H7 (cell line): ENCODE data around the gene C4orf50. TPM values are rescaled to one million over a fixed set of nuclear protein-coding genes. Genes with fewer than 3 reads are reported as not detected.
"Not testable (repeated sequence)": the region's sequence is repeated elsewhere in the genome, so short reads cannot be mapped to it uniquely, and the experiment has no call there.

Experiments
- DNase-seq: peaks from one replicate; pipeline ENCODE4 v3.0.0; 2012
- H3K27me3 ChIP-seq: 2 replicates; pipeline ENCODE4 v1.6.0; 2011; ENCODE audit warnings: mild to moderate bottlenecking, low read length; ENCODE audit not compliant: control insufficient read depth, insufficient read depth
- H3K36me3 ChIP-seq: replicated peaks from 2 replicates; pipeline ENCODE4 v1.5.1; 2011; ENCODE audit warnings: low read length; ENCODE audit not compliant: control insufficient read depth, insufficient read depth
- H3K4me3 ChIP-seq: 2 replicates; pipeline ENCODE4 v1.5.1; 2011; ENCODE audit warnings: low read depth, mild to moderate bottlenecking, control low read depth, low read length, moderate library complexity; ENCODE audit not compliant: insufficient read depth
- total RNA-seq: library from RNA; depleted of rRNA; stranded (reverse); fragments of >200 nt; shearing (Covaris generic); gene quantifications from 2 replicates; pipeline ENCODE4 v1.2.3, GENCODE V29; 2014

Gene C4orf50
- total RNA-seq, 1 experiment from 2014 or later = 0.10 TPM

- no peak overlapping the region for H3K4me3 ChIP-seq
- peaks cover 2% of the 10 kb centered on the region; the same call in 1 of the 2 replicates for H3K27me3 ChIP-seq
- no peak for DNase-seq
- no peaks in the 10 kb centered on the region for H3K36me3 ChIP-seq
Observed at GRCh38 chr4:5954056-5954760, 64.0 kb downstream of the C4orf50 start.

- peaks cover 2% of the 10 kb centered on the region; the same call in 1 of the 2 replicates for H3K27me3 ChIP-seq
- no peak for DNase-seq
Observed at GRCh38 chr4:5952975-5953951, 65.0 kb downstream of the C4orf50 start.

GRCh38 chr4:5952286-5952974 lies 65.8 kb downstream of the C4orf50 start:
- Histone ChIP-seq H3K36me3 (no peaks in the 10 kb centered on the region), H3K4me3 (no peak overlapping the region), H3K27me3 (peaks cover 2% of the 10 kb centered on the region; the same call in 1 of the 2 replicates)
- DNase-seq = no peak

More at GRCh38 chr4:5952975-5953951, 65.0 kb downstream of the C4orf50 start:
- no peak overlapping the region for H3K4me3 ChIP-seq
- H3K36me3 ChIP-seq = no peaks in the 10 kb centered on the region

- H3K4me3 ChIP-seq, H3K27me3 ChIP-seq, H3K36me3 ChIP-seq, DNase-seq: not testable (repeated sequence)
Observed at GRCh38 chr4:5946653-5947052, 71.6 kb downstream of the C4orf50 start.

- H3K36me3 ChIP-seq = no peaks in the 10 kb centered on the region
- no peak overlapping the region for H3K4me3 ChIP-seq
- no peaks in the 10 kb centered on the region; the same call in 1 of the 2 replicates for H3K27me3 ChIP-seq
- no peak for DNase-seq
Observed at GRCh38 chr4:5945936-5946335, 72.3 kb downstream of the C4orf50 start.

GRCh38 chr4:5945171-5945570 lies 73.1 kb downstream of the C4orf50 start:
- Histone ChIP-seq H3K36me3 (no peaks in the 10 kb centered on the region), H3K27me3 (no peaks in the 10 kb centered on the region; the same call in 1 of the 2 replicates), H3K4me3 (no peak overlapping the region)
- DNase-seq = no peak

- no peaks in the 10 kb centered on the region; the same call in 1 of the 2 replicates for H3K27me3 ChIP-seq
- no peaks in the 10 kb centered on the region for H3K36me3 ChIP-seq
- DNase-seq = no peak
- H3K4me3 ChIP-seq = no peak overlapping the region
Observed at GRCh38 chr4:5943561-5943960, 74.7 kb downstream of the C4orf50 start.

GRCh38 chr4:5942947-5943346 lies 75.3 kb downstream of the C4orf50 start:
- Histone ChIP-seq H3K36me3 (no peaks in the 10 kb centered on the region), H3K27me3 (no peaks in the 10 kb centered on the region; the same call in 1 of the 2 replicates), H3K4me3 (no peak overlapping the region)
- DNase-seq = no peak

GRCh38 chr4:5941601-5942000 lies 76.6 kb downstream of the C4orf50 start:
- DNase-seq = no peak
- Histone ChIP-seq H3K36me3 (no peaks in the 10 kb centered on the region), H3K27me3 (no peaks in the 10 kb centered on the region), H3K4me3 (no peak overlapping the region)

- H3K4me3 ChIP-seq = no peak overlapping the region
- no peaks in the 10 kb centered on the region for H3K27me3 ChIP-seq
- DNase-seq = no peak
- H3K36me3 ChIP-seq = no peaks in the 10 kb centered on the region
Observed at GRCh38 chr4:5940470-5941203, 77.6 kb downstream of the C4orf50 start.

- Histone ChIP-seq H3K27me3 (no peaks in the 10 kb centered on the region; the same call in none of the 2 replicates), H3K36me3 (no peaks in the 10 kb centered on the region), H3K4me3 (no peak overlapping the region)
- no peak for DNase-seq
Observed at GRCh38 chr4:5933996-5934831, 84.0 kb downstream of the C4orf50 start.

GRCh38 chr4:5933116-5933515 lies 85.1 kb downstream of the C4orf50 start:
- Histone ChIP-seq H3K4me3 (no peak overlapping the region), H3K36me3 (no peaks in the 10 kb centered on the region), H3K27me3 (no peaks in the 10 kb centered on the region; the same call in none of the 2 replicates)
- no peak for DNase-seq

- DNase-seq = no peak
- Histone ChIP-seq H3K4me3 (no peak overlapping the region), H3K36me3 (no peaks in the 10 kb centered on the region), H3K27me3 (no peaks in the 10 kb centered on the region; the same call in none of the 2 replicates)
Observed at GRCh38 chr4:5932035-5932568, 86.1 kb downstream of the C4orf50 start.
